MM.1S (cell line): ENCODE data around the gene TLDC2.

Source experiments
- DNase-seq: peaks from one replicate; pipeline ENCODE4 v3.0.0-alpha.2; 2015
- H2AFZ ChIP-seq: fragments of 300-600 bp; sonication (generic); 2 replicates; pipeline ENCODE4 v1.6.0; 2016; ENCODE audit warnings: antibody characterized with exemption, low read length
- H3F3A ChIP-seq: fragments of 300-600 bp; sonication (generic); 2 replicates; pipeline ENCODE4 v1.6.1; 2016; ENCODE audit warnings: mild to moderate bottlenecking, antibody characterized with exemption, low read length, moderate library complexity, mixed read lengths; ENCODE audit not compliant: insufficient read depth
- H3K27ac ChIP-seq: fragments of 300-600 bp; sonication (generic); 2 replicates; pipeline ENCODE4 v1.5.1; 2016; ENCODE audit warnings: mild to moderate bottlenecking, low read length
- H3K27me3 ChIP-seq: fragments of 300-600 bp; sonication (generic); replicated peaks from 2 replicates; pipeline ENCODE4 v1.6.0; 2016; ENCODE audit warnings: low read length; ENCODE audit not compliant: insufficient read depth
- H3K36me3 ChIP-seq: fragments of 300-600 bp; sonication (generic); replicated peaks from 2 replicates; pipeline ENCODE4 v1.6.1; 2016; ENCODE audit warnings: mild to moderate bottlenecking, low read length, mixed read lengths; ENCODE audit not compliant: insufficient read depth
- H3K4me1 ChIP-seq: fragments of 300-600 bp; sonication (generic); 2 replicates; pipeline ENCODE4 v1.6.1; 2016; ENCODE audit warnings: low read length, mixed read lengths
- H3K4me2 ChIP-seq: fragments of 300-600 bp; sonication (generic); 2 replicates; pipeline ENCODE4 v1.6.0; 2016; ENCODE audit warnings: low read depth, low read length
- H3K4me3 ChIP-seq: fragments of 300-600 bp; sonication (generic); 2 replicates; pipeline ENCODE4 v1.5.1; 2016; ENCODE audit warnings: low read length, mixed read lengths
- H3K79me2 ChIP-seq: fragments of 300-600 bp; sonication (generic); 2 replicates; pipeline ENCODE4 v1.6.1; 2016; ENCODE audit warnings: mixed run types, low read length, mixed read lengths
- H3K9ac ChIP-seq: fragments of 300-600 bp; sonication (generic); 2 replicates; pipeline ENCODE4 v1.6.1; 2016; ENCODE audit warnings: low read length, mixed read lengths
- H3K9me2 ChIP-seq: fragments of 300-600 bp; sonication (generic); replicated peaks from 2 replicates; pipeline ENCODE4 v1.6.1; 2016; ENCODE audit warnings: mild to moderate bottlenecking, low read length, mixed read lengths; ENCODE audit not compliant: insufficient read depth
- H3K9me3 ChIP-seq: fragments of 300-600 bp; sonication (generic); replicated peaks from 2 replicates; pipeline ENCODE4 v1.6.1; 2016; ENCODE audit warnings: mild to moderate bottlenecking, low read length, mixed read lengths; ENCODE audit not compliant: insufficient read depth
- H4K20me1 ChIP-seq: fragments of 300-600 bp; sonication (generic); 2 replicates; pipeline ENCODE4 v1.6.1; 2016; ENCODE audit warnings: mild to moderate bottlenecking, low read length, moderate library complexity, mixed read lengths; ENCODE audit not compliant: insufficient read depth
- CTCF ChIP-seq: fragments of 300-600 bp; sonication (generic); IDR thresholded peaks from 2 replicates; pipeline ENCODE4 v1.5.1; 2016; ENCODE audit warnings: antibody characterized with exemption, low read length, mixed read lengths
- EZH2 ChIP-seq: fragments of 300-600 bp; sonication (generic); optimal IDR thresholded peaks from 2 replicates; pipeline ENCODE3; 2017; ENCODE audit warnings: low read depth, mild to moderate bottlenecking, antibody characterized with exemption, low read length, mixed read lengths
- EZH2phosphoT487 ChIP-seq: fragments of 300-600 bp; sonication (generic); IDR thresholded peaks from 2 replicates; pipeline ENCODE4 v1.6.1; 2018; ENCODE audit warnings: antibody characterized with exemption, low read length

The TLDC2 gene

GRCh38 chr20:36924167-36925045 lies 48.5 kb downstream of the TLDC2 start:
- Histone ChIP-seq H3K36me3 (no peaks in the 10 kb centered on the region; the same call in 1 of the 2 replicates), H4K20me1 (no peaks in the 10 kb centered on the region), H3K27me3 (no peaks in the 10 kb centered on the region), H3K9me2 (no peaks in the 10 kb centered on the region), H3K4me1 (no peaks in the 10 kb centered on the region), H2AFZ (no peak overlapping the region), H3K9ac (no peak overlapping the region), H3K4me3 (no peak overlapping the region), H3F3A (peaks cover 9% of the 10 kb centered on the region; the same call in 1 of the 2 replicates), H3K79me2 (no peaks in the 10 kb centered on the region), H3K9me3 (no peaks in the 10 kb centered on the region), H3K4me2 (no peak overlapping the region), H3K27ac (no peak overlapping the region)
- TF ChIP-seq EZH2phosphoT487 (no peak), EZH2 (no peak), CTCF (no peak)
- no peak for DNase-seq

GRCh38 chr20:36925234-36925633 lies 49.3 kb downstream of the TLDC2 start:
- Histone ChIP-seq H4K20me1 (no peaks in the 10 kb centered on the region), H3K4me3 (no peak overlapping the region), H3K36me3 (no peaks in the 10 kb centered on the region; the same call in 1 of the 2 replicates), H3K9ac (no peak overlapping the region), H2AFZ (no peak overlapping the region), H3K27me3 (no peaks in the 10 kb centered on the region), H3K27ac (no peak overlapping the region), H3K9me3 (no peaks in the 10 kb centered on the region), H3F3A (peaks cover 6% of the 10 kb centered on the region; the same call in 1 of the 2 replicates), H3K79me2 (no peaks in the 10 kb centered on the region), H3K9me2 (no peaks in the 10 kb centered on the region), H3K4me1 (no peaks in the 10 kb centered on the region), H3K4me2 (no peak overlapping the region)
- DNase-seq: no peak
- TF ChIP-seq CTCF (no peak), EZH2phosphoT487 (no peak), EZH2 (no peak)

GRCh38 chr20:36926653-36927200 lies 50.8 kb downstream of the TLDC2 start:
- Histone ChIP-seq H3K4me3 (no peak overlapping the region), H3K9me2 (no peaks in the 10 kb centered on the region), H3K27ac (no peak overlapping the region), H3K9me3 (no peaks in the 10 kb centered on the region), H3K4me2 (no peak overlapping the region), H4K20me1 (no peaks in the 10 kb centered on the region), H3F3A (0 out of 2 replicates have a peak, but pooled peaks cover 4% of the 10 kb centered on the region), H3K4me1 (no peaks in the 10 kb centered on the region), H3K36me3 (peaks cover 5% of the 10 kb centered on the region; the same call in 1 of the 2 replicates), H3K27me3 (no peaks in the 10 kb centered on the region), H2AFZ (no peak overlapping the region), H3K9ac (no peak overlapping the region), H3K79me2 (peaks cover 6% of the 10 kb centered on the region; the same call in 1 of the 2 replicates)
- TF ChIP-seq CTCF (no peak), EZH2phosphoT487 (no peak), EZH2 (no peak)
- no peak for DNase-seq
